Measurements from ENCODE around the gene HELQ. TPM values are rescaled to one million over a fixed set of nuclear protein-coding genes. Genes with fewer than 3 reads are reported as not detected.

HELQ gene
- total and polyA plus RNA-seq, 11 donors, result 3.1 to 15.8 (median 12.9) TPM

DNA sequence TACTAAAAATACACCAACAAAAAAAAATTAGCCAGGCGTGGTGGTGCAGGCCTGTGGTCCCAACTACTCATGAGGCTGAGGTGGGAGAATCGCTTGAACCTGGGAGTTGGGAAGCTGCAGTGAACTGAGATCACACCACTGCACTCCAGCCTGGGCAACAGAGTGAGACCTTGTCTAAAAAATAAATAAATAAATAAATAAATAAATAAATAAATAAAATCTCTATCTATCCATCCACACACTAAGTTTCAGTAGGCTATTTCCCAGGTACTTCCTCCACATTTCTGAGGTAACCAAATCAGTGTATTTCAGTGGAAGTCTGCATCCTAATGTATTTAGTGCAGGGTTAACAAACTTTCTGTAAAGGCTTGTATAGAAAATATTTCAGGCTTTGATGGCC, 18.3 kb upstream of the HELQ start:
- H3K4me1 ChIP-seq, result no peaks in the 10 kb centered on the region
- DNase-seq, result no peak
- H3K27me3 ChIP-seq, result no peaks in the 10 kb centered on the region
- H3K27ac ChIP-seq, result no peak overlapping the region
- H3K9me3 ChIP-seq, result no peaks in the 10 kb centered on the region
- intact Hi-C loops (cut with DNase I), result no loop called here
- no peak for TF ChIP-seq POLR2A (IDR thresholded peaks at IDR 0.05)
- TF ChIP-seq, protein P1, sequence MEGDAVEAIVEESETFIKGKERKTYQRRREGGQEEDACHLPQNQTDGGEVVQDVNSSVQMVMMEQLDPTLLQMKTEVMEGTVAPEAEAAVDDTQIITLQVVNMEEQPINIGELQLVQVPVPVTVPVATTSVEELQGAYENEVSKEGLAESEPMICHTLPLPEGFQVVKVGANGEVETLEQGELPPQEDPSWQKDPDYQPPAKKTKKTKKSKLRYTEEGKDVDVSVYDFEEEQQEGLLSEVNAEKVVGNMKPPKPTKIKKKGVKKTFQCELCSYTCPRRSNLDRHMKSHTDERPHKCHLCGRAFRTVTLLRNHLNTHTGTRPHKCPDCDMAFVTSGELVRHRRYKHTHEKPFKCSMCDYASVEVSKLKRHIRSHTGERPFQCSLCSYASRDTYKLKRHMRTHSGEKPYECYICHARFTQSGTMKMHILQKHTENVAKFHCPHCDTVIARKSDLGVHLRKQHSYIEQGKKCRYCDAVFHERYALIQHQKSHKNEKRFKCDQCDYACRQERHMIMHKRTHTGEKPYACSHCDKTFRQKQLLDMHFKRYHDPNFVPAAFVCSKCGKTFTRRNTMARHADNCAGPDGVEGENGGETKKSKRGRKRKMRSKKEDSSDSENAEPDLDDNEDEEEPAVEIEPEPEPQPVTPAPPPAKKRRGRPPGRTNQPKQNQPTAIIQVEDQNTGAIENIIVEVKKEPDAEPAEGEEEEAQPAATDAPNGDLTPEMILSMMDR (IDR thresholded peaks at IDR 0.05), result no peak
- H3K36me3 ChIP-seq, result peaks cover 0 to 71% (median 30%) of the 10 kb centered on the region in 9 donors
- WGBS, 4 donors, result 93 to 99% (median 96%) methylated on average over 2 of the region's 2 CpGs
- no peak overlapping the region for H3K4me3 ChIP-seq
- ATAC-seq, result no peak

DNA sequence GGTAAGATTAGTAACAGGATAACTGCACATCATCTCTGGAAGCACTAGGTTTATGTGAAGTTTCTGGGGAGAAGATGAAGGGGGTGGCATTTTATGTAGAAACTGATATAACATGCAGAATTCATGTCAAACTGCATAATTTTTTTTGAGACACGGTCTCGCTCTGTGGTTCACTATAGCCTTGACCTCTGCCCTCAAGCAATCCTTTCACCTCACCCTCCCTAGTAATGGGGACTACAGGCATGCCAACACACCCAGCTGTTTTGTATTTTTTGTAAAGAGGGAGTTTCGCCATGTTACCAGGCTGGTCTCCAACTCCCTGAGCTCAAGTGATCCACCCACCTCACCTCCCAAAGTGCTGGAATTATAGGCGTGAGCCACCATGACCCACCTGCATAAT, 17.8 kb upstream of the HELQ start:
- H3K36me3 ChIP-seq, result peaks cover 0 to 77% (median 34%) of the 10 kb centered on the region in 9 donors
- intact Hi-C loops (cut with DNase I), result no loop called here
- ATAC-seq, result no peak

DNA sequence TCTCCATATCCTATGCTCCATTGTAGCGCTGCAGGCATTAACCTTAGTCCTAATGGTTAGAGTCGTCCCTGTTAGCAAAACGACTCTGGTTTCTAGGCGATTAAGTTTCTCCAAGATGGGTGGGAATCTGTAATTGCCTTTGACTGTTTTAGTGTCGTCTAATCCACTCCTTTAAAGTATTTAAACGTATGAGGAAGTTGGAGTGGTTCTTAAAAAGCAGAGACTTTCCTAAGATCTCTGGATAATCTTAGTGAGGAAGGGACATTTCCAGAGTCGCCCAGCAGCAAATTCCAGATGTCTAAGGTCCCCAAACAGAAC, 520 bp upstream of the HELQ start:
- Histone ChIP-seq H3K27ac (peak overlapping the region; percentile 79 to 99 (median 96)), H3K36me3 (peaks cover 0 to 63% (median 59%) of the 10 kb centered on the region in 9 donors), H3K27me3 (no peaks in the 10 kb centered on the region), H3K9me3 (no peaks in the 10 kb centered on the region), H3K4me1 (peaks cover 0 to 29% (median 21%) of the 10 kb centered on the region in 12 donors), H3K4me3 (peak overlapping the region; percentile 48 to 92 (median 81))
- ATAC-seq (no peak), DNase-seq (no peak)
- WGBS, 4 donors, result 0% methylated on average over 7 of the region's 7 CpGs
- TF ChIP-seq, protein P1 (IDR thresholded peaks at IDR 0.05), result no peak
- TF ChIP-seq POLR2A (IDR thresholded peaks at IDR 0.05), result no peak
- intact Hi-C loops (cut with DNase I), result loop anchor here in 4 of 10 donors (1.0 to 10.0 kb wide), 4 partner anchors 28 to 421 kb away; partner anchors contain the start of genes ABRAXAS1 (in 1 of the 4), COPS4 (in 1 of the 4) and COQ2 (in 1 of the 4)

More for the DNA sequence above, 17.8 kb upstream of the HELQ start:
- TF ChIP-seq, protein P1 (IDR thresholded peaks at IDR 0.05), result no peak
- H3K27me3 ChIP-seq, result no peaks in the 10 kb centered on the region
- DNase-seq, result no peak
- H3K4me1 ChIP-seq, result no peaks in the 10 kb centered on the region
- H3K4me3 ChIP-seq, result no peak overlapping the region
- WGBS, 4 donors, result 76 to 90% (median 87%) methylated on average over 4 of the region's 4 CpGs
- H3K27ac ChIP-seq, result no peak overlapping the region
- H3K9me3 ChIP-seq, result no peaks in the 10 kb centered on the region

DNA sequence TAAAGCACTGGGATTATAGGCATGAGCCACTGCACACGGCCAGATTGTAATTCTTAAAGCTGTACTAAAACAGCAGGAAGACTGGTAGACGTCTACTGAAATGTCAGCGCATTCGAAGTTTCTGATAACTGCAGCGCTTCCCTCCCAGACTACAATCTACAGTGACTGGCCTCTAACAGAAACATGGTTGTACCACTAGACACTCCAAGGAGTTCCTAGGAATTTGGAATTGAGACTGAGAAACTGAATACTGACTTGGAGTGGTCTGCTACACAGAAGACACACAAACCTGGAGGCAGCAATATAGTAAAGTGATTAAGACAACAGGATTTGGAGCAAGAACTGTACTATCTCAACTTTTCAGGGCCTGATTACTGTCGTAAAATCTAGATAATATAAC, 937 bp downstream of the HELQ start:
- DNase-seq (no peak), ATAC-seq (no peak)
- 3 to 10% (median 7%) methylated on average over 6 of the region's 6 CpGs for WGBS, 4 donors
- Histone ChIP-seq H3K9me3 (no peaks in the 10 kb centered on the region), H3K27me3 (no peaks in the 10 kb centered on the region), H3K4me3 (peak overlapping the region; percentile 48 to 92 (median 81)), H3K36me3 (peaks cover 0 to 49% (median 44%) of the 10 kb centered on the region in 9 donors), H3K4me1 (peaks cover 0 to 29% (median 21%) of the 10 kb centered on the region in 12 donors), H3K27ac (peak overlapping the region; percentile 79 to 99 (median 96))
- no peak for TF ChIP-seq POLR2A (IDR thresholded peaks at IDR 0.05)
- TF ChIP-seq, protein P1 (IDR thresholded peaks at IDR 0.05), result no peak
- intact Hi-C loops (cut with DNase I), result loop anchor here in 2 of 10 donors (1.0 to 10.0 kb wide), 3 partner anchors 31 to 420 kb away; partner anchors contain the start of genes ABRAXAS1 (in 1 of the 2), COPS4 (in 1 of the 2) and COQ2 (in 1 of the 2)

Measured in heart left ventricle (tissue), 16 donors.